ENCODE data around the gene NTRK2.

The NTRK2 gene

DNA sequence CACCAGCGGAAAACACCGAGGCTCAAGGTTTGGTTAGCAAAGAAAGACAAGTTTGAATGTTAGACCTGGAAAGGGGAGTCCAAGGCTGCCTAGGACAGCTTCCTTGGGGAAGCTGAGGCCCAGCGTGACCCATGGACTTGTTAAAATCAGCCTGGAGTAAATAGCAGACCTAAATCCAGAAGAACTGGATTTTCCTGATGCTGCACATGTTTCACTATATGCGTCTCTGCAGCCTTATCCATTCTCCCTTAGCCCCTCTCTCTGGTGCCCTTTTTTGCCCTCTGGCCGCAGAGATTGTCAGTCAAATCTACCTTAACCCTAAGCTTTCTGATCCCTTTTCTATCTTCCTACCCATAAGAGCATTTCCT, 119.9 kb downstream of the NTRK2 start:
- no peaks in the 10 kb centered on the region for H3K27me3 ChIP-seq (ENCODE audit: insufficient read depth, low read length, poor library complexity, severe bottlenecking)
- no peaks in the 10 kb centered on the region for H3K4me1 ChIP-seq (ENCODE audit: insufficient read depth, low read length, poor library complexity, severe bottlenecking)
- H3K9me2 ChIP-seq (replicated peaks; ENCODE audit: low read depth, low read length), result no peaks in the 10 kb centered on the region

DNA sequence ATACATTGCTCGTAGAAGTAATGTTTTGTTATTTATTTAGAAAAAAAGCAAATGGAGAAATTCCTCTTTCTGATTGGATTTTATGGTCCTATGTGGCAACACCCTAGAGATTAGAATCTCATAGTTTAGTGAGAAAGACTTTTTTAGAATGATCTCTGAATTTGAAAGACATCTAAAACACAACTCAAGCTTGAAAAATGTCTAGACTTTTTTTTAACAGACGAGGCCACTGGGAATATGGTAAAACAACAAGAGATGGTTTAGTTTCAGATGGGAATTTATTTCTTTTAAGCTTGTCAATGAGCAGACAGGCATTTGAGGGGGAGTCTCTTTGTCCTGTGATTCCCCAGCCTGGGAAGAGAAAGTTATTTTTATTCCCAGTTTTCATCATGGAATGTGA, 122.1 kb downstream of the NTRK2 start:
- TF ChIP-seq EZH2phosphoT487 (IDR thresholded peaks at IDR 0.05; ENCODE audit: borderline replicate concordance) (no peak), CTCF (conservative IDR thresholded peaks at IDR 0.05; ENCODE audit: low read length) (no peak)
- no peaks in the 10 kb centered on the region for H3K9me2 ChIP-seq (replicated peaks; ENCODE audit: low read depth, low read length)
- H3K9ac ChIP-seq (ENCODE audit: low read depth, low read length, poor library complexity, severe bottlenecking), result no peak overlapping the region
- H3K27me3 ChIP-seq (ENCODE audit: insufficient read depth, low read length, poor library complexity, severe bottlenecking), result no peaks in the 10 kb centered on the region
- H2AFZ ChIP-seq (ENCODE audit: low read length), result no peak overlapping the region
- no peaks in the 10 kb centered on the region for H4K20me1 ChIP-seq (ENCODE audit: insufficient read depth, low read length, poor library complexity, severe bottlenecking)
- no peak overlapping the region for H3K4me2 ChIP-seq (ENCODE audit: low read depth, low read length, poor library complexity, severe bottlenecking)
- H3K9me3 ChIP-seq (ENCODE audit: insufficient read depth, low read depth, low read length), result no peaks in the 10 kb centered on the region
- H3K36me3 ChIP-seq (ENCODE audit: insufficient read depth, low read length), result no peaks in the 10 kb centered on the region
- no peaks in the 10 kb centered on the region for H3K4me1 ChIP-seq (ENCODE audit: insufficient read depth, low read length, poor library complexity, severe bottlenecking)
- H3K4me3 ChIP-seq (ENCODE audit: low read length, poor library complexity, severe bottlenecking), result no peak overlapping the region
- no peaks in the 10 kb centered on the region for H3K79me2 ChIP-seq (ENCODE audit: insufficient read depth, low read length)
- no peaks in the 10 kb centered on the region for H3F3A ChIP-seq (ENCODE audit: low read depth)

More for the DNA sequence above, 119.9 kb downstream of the NTRK2 start:
- Histone ChIP-seq H3K4me2 (ENCODE audit: low read depth, low read length, poor library complexity, severe bottlenecking) (no peak overlapping the region), H4K20me1 (ENCODE audit: insufficient read depth, low read length, poor library complexity, severe bottlenecking) (no peaks in the 10 kb centered on the region), H3K4me3 (ENCODE audit: low read length, poor library complexity, severe bottlenecking) (no peak overlapping the region), H3K9me3 (ENCODE audit: insufficient read depth, low read depth, low read length) (no peaks in the 10 kb centered on the region), H3K36me3 (ENCODE audit: insufficient read depth, low read length) (no peaks in the 10 kb centered on the region), H3K9ac (ENCODE audit: low read depth, low read length, poor library complexity, severe bottlenecking) (no peak overlapping the region), H3F3A (ENCODE audit: low read depth) (no peaks in the 10 kb centered on the region), H2AFZ (ENCODE audit: low read length) (no peak overlapping the region), H3K79me2 (ENCODE audit: insufficient read depth, low read length) (no peaks in the 10 kb centered on the region)
- TF ChIP-seq CTCF (conservative IDR thresholded peaks at IDR 0.05; ENCODE audit: low read length) (no peak), EZH2phosphoT487 (IDR thresholded peaks at IDR 0.05; ENCODE audit: borderline replicate concordance) (no peak)

DNA sequence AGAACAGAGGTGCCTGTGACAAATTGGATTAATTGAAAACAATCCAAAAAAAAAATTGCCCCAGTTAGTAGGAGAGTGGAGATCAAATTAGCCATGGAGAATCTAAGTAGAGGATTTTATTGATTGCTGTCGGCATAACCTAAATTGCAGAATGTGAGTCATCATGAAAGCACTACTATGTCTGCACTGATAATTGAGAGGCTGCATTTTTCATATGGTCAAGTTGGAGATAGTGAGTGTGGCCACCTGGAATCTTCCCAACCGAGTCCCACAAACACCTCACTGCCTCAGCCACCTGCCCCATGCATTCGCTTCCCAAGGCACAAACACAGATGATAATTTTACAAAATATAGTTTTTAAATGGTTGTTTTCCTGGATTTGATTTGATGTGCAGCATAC, 123.7 kb downstream of the NTRK2 start:
- Histone ChIP-seq H3K9me2 (replicated peaks; ENCODE audit: low read depth, low read length) (no peaks in the 10 kb centered on the region), H4K20me1 (ENCODE audit: insufficient read depth, low read length, poor library complexity, severe bottlenecking) (no peaks in the 10 kb centered on the region), H3K27me3 (ENCODE audit: insufficient read depth, low read length, poor library complexity, severe bottlenecking) (no peaks in the 10 kb centered on the region), H3K4me2 (ENCODE audit: low read depth, low read length, poor library complexity, severe bottlenecking) (no peak overlapping the region), H3K4me3 (ENCODE audit: low read length, poor library complexity, severe bottlenecking) (no peak overlapping the region), H2AFZ (ENCODE audit: low read length) (no peak overlapping the region), H3F3A (ENCODE audit: low read depth) (no peaks in the 10 kb centered on the region), H3K9me3 (ENCODE audit: insufficient read depth, low read depth, low read length) (no peaks in the 10 kb centered on the region), H3K79me2 (ENCODE audit: insufficient read depth, low read length) (no peaks in the 10 kb centered on the region), H3K4me1 (ENCODE audit: insufficient read depth, low read length, poor library complexity, severe bottlenecking) (no peaks in the 10 kb centered on the region), H3K36me3 (ENCODE audit: insufficient read depth, low read length) (no peaks in the 10 kb centered on the region), H3K9ac (ENCODE audit: low read depth, low read length, poor library complexity, severe bottlenecking) (no peak overlapping the region)
- TF ChIP-seq EZH2phosphoT487 (IDR thresholded peaks at IDR 0.05; ENCODE audit: borderline replicate concordance) (no peak), CTCF (conservative IDR thresholded peaks at IDR 0.05; ENCODE audit: low read length) (no peak)

Measured in Loucy (cell line).